Nucleus accumbens (tissue), 56 donors: ENCODE results near the gene ERG.

Experiments
- DNase-seq, 56 donors: peaks; one replicate each; lab custom pipeline; 2025; lab: John Stamatoyannopoulos, UW

Gene ERG

DNA sequence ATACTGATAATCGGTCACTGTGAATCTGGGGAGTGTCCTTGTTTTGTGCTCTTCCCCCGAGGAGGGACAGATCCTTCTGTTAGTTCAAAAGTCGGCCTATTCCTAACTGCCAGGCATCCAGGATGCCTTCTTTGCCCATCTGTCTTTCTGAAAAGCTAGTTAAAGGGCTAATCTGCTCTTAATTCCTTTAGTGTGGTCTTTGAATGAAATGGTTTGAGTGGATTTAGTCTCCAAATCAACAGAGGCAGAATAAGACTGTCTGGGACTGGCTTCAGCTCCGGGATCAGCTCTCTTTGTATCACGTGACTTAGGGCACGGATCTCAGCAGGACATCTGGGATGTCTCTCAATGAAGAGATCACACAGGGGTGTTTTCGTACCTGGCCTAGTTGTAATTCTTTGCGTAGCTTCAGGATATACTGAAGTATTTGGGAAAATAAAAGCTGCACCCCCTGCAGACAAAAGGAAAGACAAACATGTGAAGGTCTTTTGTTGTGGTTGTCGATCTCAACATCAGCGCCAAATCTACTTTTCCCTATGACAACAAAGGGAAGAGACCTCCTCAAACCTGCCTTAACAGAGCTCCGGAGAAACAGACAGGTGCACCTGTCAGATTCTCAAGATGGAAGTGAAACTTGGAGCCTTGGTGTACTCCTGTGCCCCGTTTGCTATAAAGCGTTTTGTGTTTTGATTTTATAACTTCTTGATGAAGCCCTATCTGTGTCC lies 97.9 kb downstream of the ERG start:
- DNase-seq = no peak

DNA sequence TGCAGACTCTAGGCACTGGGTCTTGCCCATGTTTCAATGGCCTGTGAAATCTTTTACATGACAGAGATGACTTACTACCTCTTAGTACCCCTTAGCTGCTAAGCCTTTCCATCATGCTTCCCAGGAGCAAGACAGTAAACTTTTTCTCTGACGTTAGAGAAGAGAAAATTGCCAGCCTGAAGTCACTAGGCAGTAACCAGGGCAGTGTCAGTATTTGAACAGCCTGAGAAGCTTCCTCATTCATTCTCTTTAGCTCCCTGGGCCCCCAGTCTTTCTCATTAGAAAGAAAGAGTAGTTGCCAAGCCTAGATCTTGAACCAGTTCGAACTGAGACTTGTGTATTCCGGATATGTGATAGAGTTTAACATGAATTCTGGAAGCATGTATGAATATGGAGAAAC lies 99.2 kb downstream of the ERG start:
- DNase-seq = no peak

DNA sequence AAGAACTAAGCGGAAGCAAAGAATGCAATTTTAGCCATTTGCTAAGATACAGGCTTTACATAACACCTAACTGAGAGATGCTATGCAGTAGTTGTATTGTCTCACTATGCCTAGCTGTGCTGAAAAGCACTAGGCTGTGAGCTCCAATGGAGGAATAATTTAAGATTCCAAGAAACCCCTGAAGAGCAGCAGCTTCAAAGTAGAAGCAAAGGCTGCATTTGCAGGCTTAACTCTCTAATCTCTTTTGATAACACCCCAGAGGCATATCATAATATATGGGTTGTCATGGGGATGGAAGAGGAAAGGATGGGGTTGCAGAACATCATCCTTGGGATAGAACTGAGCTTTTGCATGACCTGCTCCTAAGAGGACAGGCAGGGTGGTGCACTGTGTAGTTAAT lies 102.0 kb downstream of the ERG start:
- no peak for DNase-seq

DNA sequence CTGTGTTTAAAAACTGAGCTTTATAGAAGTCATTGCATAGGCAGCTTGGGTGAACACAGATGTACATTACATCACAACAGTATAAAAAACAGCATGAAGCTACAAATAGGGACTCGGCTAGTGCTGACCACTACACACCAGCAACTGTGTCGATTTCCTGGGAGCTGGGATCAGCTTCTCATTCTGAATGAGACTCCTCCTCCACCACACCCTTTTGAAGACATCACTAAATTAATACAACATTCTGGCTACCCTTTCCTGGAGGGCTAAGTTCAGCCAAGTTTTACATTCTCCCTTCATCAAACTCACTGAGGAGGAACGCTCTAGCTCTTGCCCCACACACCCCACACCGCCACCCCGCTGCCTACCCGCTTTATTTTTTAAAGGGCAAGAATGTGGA lies 102.7 kb downstream of the ERG start:
- DNase-seq = no peak

DNA sequence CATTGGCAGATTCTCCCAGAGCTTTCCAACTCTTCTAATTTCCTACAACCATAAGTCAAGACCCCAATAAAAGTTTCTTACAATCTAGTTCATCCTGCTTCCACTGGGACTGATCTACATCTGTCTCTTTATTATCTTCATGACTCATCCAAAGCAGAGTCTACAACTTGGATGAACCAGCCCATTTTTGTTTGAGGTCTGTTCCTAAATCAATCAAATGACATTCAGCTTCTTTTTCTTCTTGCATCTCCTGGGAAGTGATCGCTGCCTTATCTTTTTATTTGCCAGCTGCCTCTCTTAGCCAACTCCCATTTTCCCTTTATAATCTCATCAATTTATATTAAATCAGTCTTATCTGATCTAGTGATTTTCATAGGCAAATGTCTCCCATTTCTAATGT lies 105.6 kb downstream of the ERG start:
- DNase-seq = no peak

DNA sequence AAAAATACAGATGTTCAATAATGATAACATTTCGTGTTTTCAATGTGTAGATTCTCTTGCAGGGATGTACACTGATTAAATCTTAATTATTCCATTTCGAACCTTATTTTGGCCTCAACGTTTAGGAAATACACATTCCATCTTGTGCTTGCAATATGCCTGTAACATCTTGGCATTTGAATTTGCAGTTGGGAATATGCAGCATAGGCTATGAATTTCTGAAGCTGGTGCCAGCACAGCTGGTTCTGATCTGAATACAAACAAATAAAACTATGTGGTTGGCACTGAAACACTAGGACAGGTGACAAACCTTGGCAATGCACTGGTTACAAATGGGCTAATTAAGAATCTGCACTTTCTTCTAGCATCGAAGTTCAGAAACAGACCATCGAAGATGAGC lies 108.4 kb downstream of the ERG start:
- no peak for DNase-seq

DNA sequence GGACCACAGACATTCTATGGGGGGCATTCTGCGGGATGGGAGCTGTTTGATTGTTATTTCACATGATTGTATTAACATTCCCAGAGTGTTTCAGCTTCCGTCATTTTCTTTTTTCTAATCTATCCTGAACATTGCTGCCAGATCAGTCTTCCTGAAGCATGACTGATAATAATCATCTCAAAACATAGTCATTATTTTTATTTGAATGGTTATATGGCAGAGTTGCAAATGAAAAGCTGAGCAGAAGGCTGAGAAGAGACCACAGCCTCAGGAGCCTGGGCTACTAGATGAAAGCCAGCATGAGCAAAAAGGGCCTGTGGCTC lies 109.0 kb downstream of the ERG start:
- no peak for DNase-seq

DNA sequence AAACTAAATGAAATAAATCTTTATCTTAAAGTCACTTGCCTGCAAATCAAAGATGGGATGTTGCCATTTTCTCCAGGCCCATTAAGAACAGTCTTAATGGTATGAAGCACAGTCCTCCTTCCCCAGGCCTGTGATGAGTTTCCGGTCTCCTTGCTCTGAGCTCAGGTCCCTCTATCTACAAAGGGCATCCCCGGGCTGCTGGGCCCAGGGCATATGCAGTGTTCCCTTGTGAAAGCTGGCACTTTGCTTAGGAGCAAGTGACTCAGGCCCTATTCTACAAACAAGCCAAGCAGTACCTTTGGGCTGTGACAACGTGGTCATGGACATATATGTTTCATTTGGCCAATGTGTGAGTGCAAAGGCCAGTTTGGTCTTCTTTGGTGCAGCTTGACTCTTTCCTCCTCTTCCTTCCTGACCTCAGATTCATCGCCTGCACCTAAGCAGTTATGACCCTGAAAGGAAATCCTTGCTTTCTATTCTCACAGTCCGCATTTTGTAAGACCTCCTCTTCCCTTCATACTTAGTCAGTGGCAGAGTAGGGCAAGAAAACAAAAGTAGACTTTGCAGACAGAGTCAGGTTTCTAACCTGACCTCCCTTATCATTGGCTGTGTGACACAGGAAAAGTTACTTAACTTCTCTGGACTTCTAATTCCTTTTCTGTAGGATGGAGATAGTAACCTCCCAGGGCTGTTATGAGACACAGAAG lies 109.5 kb downstream of the ERG start:
- no peak for DNase-seq

DNA sequence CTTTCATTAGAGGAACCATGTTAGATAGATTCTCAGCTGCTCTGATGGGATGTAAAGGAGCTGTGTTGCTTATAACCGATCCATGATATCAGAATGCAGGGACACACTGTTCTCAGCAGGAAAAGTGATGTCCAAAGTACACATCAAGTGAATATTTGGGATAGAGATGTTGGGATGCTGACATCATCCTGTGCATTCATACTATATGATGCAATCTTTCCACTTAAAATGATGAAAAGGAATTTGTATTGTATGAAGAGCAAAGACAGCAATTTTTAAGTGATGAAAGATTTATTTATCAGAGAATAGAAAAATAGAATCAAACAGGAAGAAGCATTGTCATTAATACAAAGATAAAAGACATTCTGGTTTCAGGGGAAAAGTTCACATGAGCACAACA lies 110.1 kb downstream of the ERG start:
- DNase-seq = no peak

DNA sequence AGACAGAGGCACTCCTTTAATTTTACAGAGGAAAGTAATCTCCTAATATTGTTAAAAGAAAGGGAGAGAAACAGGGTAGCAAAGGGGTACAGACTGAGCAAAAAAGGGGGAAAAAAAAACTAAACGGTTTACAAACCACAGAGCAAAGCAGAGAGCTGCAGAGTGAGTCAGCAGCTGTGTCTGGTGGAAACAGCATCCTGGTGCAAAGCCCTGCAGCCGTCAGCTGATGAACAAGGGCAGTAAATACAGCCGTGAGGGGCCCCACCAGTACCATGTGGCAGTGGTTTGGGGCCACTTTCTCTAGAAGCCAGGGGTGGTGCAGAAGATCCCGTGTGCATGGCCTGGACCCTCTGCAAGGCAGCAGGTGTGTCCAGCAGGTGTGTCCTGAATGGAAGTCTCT lies 111.3 kb downstream of the ERG start:
- no peak for DNase-seq

DNA sequence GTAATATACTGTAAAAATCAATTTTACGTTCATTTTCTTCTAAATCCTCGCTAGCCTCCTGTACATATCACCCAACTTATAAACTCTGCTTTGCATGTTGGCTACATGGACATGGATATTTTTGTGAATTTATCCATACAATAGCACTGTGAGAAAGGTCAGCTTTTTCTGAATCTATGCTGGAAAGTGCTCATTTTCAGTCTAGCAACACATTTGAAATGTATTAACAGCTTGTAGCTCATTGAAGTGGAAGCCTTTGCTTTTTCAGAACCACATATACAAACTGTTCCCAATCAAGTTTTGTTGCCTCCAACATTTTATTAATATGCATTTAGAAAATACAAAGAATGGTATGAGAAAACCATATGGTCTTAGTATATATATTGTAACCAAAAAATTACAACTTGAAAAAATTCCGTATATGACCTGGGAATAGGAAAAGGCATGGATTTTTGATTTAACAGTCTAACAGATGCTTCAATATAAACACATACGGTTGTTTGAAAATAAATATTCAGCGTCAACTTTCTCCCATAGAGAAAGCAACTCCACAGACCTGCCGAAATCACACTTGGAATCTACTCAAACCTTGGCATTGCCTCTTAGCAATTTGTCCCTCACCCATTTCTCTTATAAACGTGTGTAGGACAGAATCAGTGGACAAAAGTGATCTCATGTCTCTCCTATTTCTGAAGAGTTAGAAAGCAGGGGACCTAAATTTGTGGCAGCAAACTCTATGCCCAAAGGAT lies 112.7 kb downstream of the ERG start:
- DNase-seq = no peak

DNA sequence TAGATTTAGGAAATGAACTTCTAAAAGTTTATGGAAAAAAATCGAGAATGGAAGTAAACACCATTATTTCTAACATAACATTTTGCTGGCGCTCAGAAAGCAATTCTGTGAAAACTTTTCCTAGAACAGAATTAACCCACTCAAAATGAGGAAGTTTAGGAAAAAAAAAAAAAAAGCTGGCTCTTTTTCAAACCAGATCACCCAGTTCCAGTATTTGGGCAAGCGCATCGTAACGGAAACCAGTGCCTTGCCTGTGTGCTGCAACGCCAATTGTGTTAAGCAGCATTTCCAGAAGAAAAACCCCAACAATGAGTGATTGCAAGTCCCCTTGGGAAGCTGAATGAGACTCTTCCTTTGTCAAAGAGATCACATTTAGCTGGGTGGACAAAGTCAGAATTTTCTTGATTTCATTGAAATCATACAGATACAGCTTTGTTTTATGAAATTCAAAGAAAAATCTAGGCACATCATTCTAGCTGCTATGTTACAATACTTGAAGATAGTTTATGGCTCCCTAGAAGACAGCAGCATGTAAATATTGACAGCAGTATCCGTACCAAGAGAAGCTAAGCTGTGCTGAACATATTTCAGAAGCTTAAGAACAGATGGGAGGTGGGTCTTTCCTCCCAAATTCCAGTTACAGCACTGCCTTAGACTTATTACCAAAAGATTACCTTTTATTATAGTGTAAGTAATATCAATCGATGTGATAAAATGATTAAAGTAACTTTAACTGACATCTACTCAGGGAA lies 113.4 kb downstream of the ERG start:
- DNase-seq = peak in 1 of 56 donors; percentile 1

DNA sequence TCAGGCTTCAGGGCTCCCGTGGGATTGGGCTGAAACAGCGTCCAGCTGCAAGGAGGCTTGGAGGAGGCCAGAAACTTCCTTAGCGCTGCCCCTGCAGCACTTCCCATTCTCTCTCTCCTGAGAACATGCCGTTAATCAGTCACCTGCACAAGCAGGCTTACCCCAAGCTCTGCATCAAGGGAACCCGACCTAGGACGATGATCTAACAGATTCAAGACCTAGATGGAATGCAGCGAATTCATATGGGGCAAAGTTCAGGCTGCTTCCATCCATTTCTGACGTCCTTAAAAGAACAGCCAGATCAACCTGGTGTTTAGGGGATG lies 114.1 kb downstream of the ERG start:
- DNase-seq = no peak

DNA sequence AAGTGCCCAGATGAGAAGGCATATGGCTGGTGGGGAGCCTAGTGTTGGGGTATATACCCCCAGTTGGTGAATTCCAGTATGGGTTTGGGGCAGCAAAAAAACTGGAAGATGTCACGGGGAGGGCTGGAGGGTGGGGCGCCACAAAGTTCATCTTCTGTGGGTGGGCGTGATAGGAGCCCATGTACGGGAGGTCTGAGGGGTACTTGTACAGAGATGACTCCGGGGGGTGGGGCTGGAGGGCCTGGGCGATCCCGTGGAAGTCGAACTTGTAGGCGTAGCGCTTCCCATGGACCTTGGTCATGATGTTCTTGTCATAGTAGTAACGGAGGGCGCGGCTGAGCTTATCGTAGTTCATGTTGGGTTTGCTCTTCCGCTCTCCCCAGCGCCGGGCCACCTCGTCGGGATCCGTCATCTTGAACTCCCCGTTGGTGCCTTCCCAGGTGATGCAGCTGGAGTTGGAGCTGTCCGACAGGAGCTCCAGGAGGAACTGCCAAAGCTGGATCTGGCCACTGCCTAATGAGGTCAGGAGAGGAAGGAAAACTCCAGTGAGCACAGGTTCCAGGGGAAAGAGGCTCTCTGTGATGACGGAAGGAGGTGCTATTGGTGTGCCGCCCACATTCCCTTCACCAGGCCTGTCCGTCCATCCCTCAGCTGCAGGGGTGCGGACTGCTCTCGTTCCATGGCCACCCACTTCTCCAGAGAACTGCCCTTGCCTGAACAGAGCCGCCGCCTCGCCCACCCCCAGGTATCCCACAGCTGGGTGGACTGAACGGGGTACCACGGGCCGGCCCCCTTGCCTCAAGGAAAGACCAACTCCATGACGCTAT lies 114.7 kb downstream of the ERG start:
- DNase-seq = no peak

DNA sequence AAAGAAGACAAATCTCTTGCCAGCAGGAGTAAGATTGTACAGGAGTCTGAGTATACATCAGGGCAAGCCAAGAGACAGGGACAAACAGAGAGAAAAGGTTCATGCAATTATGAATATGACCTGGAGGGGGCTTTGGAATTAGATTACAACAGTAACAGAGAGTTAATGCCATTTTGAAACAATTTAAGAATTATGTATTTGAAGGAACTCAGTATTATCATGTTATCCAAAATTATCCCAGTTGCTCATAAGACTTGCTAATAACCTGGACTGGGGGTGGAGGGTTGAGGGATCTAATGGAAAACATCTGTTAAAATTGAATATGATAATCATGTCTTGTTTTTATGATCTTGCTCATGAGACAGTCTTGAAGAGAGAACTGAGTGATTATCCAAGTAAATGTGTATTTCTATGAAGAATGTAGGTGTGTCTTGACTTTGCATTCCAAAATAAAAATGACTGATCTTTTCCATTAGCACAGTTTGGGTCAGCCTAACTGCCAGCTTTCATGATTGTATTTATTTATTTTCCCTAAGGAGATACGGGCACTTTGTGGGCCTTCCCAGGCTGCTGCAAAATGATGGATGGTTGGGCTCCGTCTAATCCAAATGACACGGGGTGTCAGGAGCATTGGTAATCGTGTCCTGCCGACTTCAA lies 117.7 kb downstream of the ERG start:
- DNase-seq = no peak

DNA sequence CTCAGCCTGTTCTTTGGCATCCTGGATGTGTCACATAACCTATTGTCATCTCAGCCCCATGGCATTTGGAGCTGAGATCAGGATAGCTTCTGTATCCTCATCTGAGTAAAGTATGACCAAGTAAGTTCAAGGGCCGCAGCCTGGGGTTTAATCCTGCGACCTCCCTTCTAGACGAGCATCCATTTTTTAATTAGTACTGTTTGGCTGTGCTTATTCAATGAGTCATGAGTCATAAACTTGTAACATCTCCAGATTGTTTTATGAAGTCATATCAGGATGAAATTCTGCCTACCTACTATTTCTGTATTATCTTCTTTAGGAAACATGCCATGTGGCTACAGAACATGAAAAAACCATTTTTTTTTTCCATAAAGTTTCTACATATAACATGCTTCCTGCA lies 119.1 kb downstream of the ERG start:
- no peak for DNase-seq

DNA sequence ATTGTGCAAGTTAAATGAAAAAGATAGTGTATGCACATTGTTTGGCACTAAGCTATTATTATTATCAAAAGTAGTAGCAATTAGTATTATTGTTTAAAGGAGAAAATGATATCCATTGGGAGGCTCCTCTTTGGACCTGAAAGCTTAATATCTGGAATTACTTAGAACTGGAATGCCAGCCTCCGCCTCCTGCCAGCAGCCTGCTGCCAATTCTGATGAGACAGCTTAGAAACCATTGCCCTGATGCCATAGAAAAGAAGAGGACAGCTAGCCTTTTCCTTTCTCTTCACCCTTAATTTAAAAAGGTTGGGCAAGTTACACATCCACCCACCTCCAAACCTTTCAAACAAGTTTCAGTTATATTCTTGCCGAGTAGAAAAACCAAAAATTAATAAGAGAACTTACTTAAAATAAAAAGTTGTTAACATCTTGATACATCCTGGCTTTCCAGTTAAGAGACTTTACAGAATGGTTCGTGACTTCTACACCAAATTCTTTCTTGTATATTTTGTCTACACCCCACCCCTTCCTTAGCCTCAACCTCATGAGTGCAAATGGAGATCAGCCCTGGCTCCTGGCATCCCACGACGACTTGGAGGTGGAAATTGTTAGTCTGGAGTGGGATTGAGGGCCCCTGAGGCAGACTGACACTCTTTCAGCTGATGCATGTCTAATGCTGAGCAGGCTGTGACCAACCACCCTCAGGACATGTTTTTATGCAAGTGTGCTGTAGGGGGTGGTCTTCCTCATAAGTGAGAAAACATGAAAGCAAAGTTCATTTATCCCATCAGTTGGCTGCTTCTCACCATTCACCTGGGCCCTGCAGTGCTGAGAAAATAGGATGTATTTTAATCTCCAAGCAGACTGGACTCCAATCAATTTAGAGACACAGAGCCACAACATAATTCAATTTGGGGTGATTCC lies 120.8 kb downstream of the ERG start:
- no peak for DNase-seq

DNA sequence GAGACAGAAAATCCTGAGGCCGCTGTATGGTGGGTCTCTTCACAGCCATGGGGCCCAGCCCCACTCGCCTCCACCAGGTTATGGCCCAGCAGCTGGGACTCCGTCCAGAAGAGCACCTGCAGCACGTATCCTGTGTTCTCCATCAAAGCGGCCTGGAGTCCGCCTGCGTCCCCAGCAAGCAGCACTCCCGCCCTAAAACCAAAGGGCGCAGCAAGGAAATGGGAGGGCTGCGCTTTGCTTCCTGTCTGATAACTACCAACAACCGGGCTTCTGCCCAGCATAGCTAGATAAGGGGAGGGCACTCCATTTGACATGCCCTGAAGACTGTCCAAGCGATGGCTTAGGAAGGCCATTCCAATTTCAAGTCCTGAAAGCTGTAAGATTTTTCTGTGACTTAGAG lies 121.6 kb downstream of the ERG start:
- no peak for DNase-seq

DNA sequence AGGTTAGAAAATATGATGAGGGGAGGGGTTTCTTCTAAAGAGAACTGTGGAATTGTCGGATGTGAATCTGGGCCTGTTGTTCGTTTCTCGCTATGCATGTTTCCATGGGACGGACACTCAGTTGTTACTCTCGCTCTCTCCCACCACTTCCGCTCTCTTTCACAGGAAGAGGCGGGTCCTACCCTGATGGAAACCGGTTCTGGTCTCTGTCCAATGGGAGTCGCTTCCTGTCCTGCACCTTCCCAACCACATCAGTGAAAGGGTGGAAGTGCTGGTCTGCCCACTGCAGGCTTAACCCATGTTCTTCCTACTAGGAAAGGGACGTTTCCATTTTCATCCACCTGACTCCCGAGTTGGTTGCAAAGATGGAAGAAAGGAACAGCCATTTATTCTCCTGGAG lies 122.0 kb downstream of the ERG start:
- DNase-seq = no peak
